Measurements from ENCODE around the gene BTAF1. TPM values are rescaled to one million over a fixed set of nuclear protein-coding genes. Genes with fewer than 3 reads are reported as not detected.
"Not testable (repeated sequence)": the region's sequence is repeated elsewhere in the genome, so short reads cannot be mapped to it uniquely, and the experiment has no call there.

Gene BTAF1
- total and polyA plus RNA-seq, 5 donors, result 6.2 to 19.4 (median 15.4) TPM

DNA sequence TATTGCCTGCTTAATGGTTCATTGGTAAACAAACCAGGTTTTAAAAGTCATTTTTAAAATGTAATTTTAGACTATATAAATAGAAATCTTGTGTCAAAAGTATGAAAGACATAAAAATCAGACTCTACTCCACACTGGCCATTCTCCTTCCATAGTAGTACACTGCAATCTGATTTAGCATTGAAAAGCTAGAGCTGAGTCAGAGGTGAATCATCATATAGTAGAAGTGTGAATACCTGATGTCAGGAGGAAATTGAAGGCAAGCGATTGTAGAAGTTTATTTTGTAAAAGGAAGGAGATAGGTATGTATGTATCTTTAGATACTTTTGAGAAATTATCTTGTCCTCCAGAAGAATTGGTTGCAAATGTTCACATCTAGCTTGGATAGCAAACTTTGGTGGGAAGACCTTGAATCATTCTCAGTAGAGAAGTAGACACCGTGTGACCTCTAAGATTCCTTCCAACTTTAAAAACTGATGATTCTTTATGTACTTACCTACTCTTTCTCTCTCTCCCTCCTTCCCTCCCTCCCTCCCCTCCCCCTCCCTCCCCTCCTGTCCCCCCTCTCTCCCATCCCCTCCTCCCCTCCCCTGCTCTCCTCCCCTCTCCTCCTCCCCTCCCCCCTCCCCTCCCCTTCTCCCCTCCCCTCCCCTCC is 88.1 kb downstream of the BTAF1 start:
- 97% methylated on average over 2 of the region's 2 CpGs for WGBS
- no peak for ATAC-seq
- Histone ChIP-seq H3K27ac (ENCODE audit: low read length) (no peak overlapping the region), H3K27me3 (ENCODE audit: control insufficient read depth, insufficient read depth) (no peaks in the 10 kb centered on the region), H3K4me3 (ENCODE audit: low read length) (no peak overlapping the region), H3K4me1 (ENCODE audit: control insufficient read depth, insufficient read depth, low read length) (no peaks in the 10 kb centered on the region), H3K9me3 (ENCODE audit: control insufficient read depth, low read length) (no peaks in the 10 kb centered on the region)
- intact Hi-C loops (cut with DNase I), result no loop called here
- no peak for DNase-seq

DNA sequence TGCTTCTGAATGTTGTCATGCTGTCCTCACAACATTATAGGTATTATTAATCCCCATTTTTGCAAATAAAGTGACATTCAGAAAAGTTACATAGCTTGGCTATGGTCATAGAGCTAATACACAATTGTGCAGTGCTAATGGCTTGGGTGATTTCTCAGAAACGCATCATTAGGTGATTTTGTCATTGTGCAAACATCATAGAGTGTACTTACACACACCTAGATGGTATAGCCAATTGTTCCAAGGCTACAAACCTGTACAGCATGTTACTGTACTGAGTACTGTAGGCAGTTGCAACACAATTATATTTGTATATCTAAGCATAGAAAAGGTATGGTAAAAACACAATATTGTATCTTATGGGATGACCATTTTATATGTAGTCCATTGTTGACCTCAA is 91.0 kb downstream of the BTAF1 start:
- H3K27ac ChIP-seq (ENCODE audit: low read length), result no peak overlapping the region
- H3K9me3 ChIP-seq (ENCODE audit: control insufficient read depth, low read length), result no peaks in the 10 kb centered on the region
- intact Hi-C loops (cut with DNase I), result no loop called here
- no peak overlapping the region for H3K4me3 ChIP-seq (ENCODE audit: low read length)
- ATAC-seq (no peak), DNase-seq (no peak)
- no peaks in the 10 kb centered on the region for H3K27me3 ChIP-seq (ENCODE audit: control insufficient read depth, insufficient read depth)
- no peaks in the 10 kb centered on the region for H3K4me1 ChIP-seq (ENCODE audit: control insufficient read depth, insufficient read depth, low read length)
- WGBS, result 97% methylated on average over 1 of the region's 1 CpG

DNA sequence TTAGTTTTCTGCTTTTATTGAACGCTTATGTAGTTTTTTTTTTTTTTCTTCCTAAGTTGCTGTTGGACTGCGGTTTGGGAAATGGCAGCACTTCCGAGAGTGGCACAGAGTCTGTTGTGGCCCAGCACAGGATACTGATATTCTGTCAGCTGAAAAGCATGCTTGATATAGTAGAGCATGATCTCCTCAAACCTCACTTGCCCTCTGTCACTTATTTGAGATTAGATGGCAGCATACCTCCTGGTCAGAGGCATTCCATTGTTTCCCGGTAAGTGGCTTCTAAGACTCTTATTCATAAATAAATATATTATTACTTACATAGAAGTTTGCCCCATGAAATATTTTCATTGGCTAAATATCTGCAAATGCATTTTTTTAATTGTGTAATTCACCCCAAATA is 101.1 kb downstream of the BTAF1 start:
- intact Hi-C loops (cut with DNase I), result no loop called here
- H3K27ac ChIP-seq (ENCODE audit: low read length), result no peak overlapping the region
- H3K27me3 ChIP-seq (ENCODE audit: control insufficient read depth, insufficient read depth), result no peaks in the 10 kb centered on the region
- H3K4me1 ChIP-seq (ENCODE audit: control insufficient read depth, insufficient read depth, low read length), result no peaks in the 10 kb centered on the region
- no peak for DNase-seq
- no peak overlapping the region for H3K4me3 ChIP-seq (ENCODE audit: low read length)
- 63% methylated on average over 4 of the region's 4 CpGs for WGBS
- ATAC-seq, result peak in 1 of 2 donors; percentile 29
- H3K9me3 ChIP-seq (ENCODE audit: control insufficient read depth, low read length), result no peaks in the 10 kb centered on the region

DNA sequence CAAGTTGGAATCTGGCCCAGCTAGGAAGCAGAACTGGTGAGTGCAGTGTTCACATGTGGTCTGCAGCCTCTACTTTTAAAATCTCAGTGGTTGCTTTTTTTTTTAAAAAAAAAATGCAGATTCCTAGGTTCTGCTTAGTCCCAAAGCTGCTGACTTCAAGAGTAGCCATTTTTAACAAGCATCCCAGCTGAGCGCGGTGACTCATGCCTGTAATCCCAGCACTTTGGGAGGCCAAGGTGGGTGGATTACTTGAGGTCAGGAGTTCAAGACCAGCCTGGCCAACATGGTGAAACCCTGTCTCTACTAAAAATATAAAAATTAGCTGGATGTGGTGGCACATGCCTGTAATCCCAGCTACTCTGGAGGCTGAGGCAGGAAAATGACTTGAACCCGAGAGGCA is 101.8 kb downstream of the BTAF1 start:
- H3K9me3 ChIP-seq (ENCODE audit: control insufficient read depth, low read length); ATAC-seq; H3K27ac ChIP-seq (ENCODE audit: low read length); H3K4me1 ChIP-seq (ENCODE audit: control insufficient read depth, insufficient read depth, low read length); intact Hi-C loops (cut with DNase I); H3K4me3 ChIP-seq (ENCODE audit: low read length); DNase-seq; H3K27me3 ChIP-seq (ENCODE audit: control insufficient read depth, insufficient read depth): not testable (repeated sequence)
- WGBS, result 96% methylated on average over 3 of the region's 3 CpGs

DNA sequence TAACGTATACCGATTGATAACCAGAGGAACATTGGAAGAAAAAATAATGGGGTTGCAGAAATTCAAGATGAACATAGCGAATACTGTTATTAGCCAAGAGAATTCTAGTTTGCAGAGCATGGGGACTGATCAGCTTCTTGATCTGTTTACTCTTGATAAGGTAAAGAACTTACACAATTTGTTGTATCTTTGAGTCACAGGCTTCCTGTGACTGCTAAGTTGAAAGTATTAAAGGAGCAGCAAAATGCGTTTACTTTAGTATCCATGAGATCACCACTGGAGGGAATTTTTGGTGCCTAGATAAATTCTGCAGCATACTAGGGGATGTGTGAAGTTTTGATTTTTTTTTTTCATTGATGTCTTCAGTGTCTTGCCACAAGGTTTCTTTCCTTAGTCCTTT is 103.6 kb downstream of the BTAF1 start:
- intact Hi-C loops (cut with DNase I), result no loop called here
- no peak for ATAC-seq
- Histone ChIP-seq H3K4me3 (ENCODE audit: low read length) (no peak overlapping the region), H3K9me3 (ENCODE audit: control insufficient read depth, low read length) (no peaks in the 10 kb centered on the region), H3K27ac (ENCODE audit: low read length) (no peak overlapping the region), H3K4me1 (ENCODE audit: control insufficient read depth, insufficient read depth, low read length) (no peaks in the 10 kb centered on the region), H3K27me3 (ENCODE audit: control insufficient read depth, insufficient read depth) (no peaks in the 10 kb centered on the region)
- DNase-seq, result no peak
- 83% methylated on average over 4 of the region's 4 CpGs for WGBS

DNA sequence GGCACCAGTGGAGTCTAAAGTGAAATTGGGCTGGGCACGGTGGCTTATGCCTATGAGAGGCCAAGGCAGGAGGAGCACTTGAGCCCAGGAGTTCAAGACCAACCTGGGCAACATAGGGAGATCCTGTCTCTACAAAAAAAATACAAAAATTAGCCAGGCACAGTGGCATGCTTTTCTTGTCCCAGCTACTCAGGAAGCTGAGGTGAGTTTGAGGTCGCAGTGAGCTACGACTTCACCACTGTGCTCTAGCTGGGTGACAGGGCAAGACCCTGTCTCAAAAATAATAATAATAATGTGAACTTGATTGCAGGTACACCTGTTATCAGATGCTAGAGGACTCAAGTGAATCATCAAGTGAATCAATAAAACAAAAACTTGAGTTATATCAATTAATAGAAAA is 108.0 kb downstream of the BTAF1 start:
- Histone ChIP-seq H3K9me3 (ENCODE audit: control insufficient read depth, low read length) (no peaks in the 10 kb centered on the region), H3K4me1 (ENCODE audit: control insufficient read depth, insufficient read depth, low read length) (no peaks in the 10 kb centered on the region), H3K4me3 (ENCODE audit: low read length) (no peak overlapping the region), H3K27me3 (ENCODE audit: control insufficient read depth, insufficient read depth) (no peaks in the 10 kb centered on the region), H3K27ac (ENCODE audit: low read length) (no peak overlapping the region)
- intact Hi-C loops (cut with DNase I), result no loop called here
- ATAC-seq (no peak), DNase-seq (no peak)
- WGBS, result 87% methylated on average over 3 of the region's 3 CpGs

DNA sequence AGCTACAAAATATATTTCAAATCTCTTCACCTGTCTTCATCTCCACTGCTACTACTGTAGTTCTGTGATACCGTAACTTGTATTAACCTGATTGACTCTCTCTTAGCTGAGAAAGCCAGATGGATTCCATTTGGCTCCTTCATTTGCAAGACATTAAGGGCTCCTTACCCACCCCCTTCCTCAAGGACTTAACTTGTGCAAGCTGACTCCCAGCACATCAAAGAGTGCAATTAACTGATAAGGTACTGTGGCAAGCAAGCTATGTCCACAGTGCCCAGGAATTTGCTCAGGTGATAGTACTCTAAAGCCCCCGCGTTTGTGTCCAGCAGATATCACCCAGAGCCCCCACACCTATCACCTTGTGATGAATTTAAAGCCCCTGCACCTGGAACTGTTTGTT is 109.5 kb downstream of the BTAF1 start:
- H3K9me3 ChIP-seq (ENCODE audit: control insufficient read depth, low read length); H3K27me3 ChIP-seq (ENCODE audit: control insufficient read depth, insufficient read depth); H3K4me1 ChIP-seq (ENCODE audit: control insufficient read depth, insufficient read depth, low read length); H3K4me3 ChIP-seq (ENCODE audit: low read length); ATAC-seq; DNase-seq; H3K27ac ChIP-seq (ENCODE audit: low read length); intact Hi-C loops (cut with DNase I): not testable (repeated sequence)
- 69% methylated on average over 3 of the region's 3 CpGs for WGBS

DNA sequence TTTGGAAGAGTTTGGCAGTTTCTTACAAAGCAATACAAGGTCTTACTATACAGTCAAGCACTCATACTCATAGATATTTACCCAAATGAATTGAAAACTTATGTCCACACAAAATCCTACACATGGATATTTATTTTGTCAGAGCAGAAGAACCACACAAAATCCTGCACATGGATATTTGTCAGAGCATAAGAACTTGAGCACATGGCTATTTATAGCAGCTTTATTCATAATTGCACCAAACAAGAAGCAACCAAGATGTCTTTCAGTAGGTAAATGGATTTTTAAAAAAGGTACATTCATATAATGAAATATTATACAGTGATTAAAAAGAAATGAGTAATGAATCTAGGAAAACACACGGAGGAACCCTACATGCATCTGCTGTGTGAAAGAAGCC is 115.4 kb downstream of the BTAF1 start:
- ATAC-seq, result no peak
- intact Hi-C loops (cut with DNase I), result no loop called here
- WGBS, result 95% methylated on average over 1 of the region's 1 CpG
- no peaks in the 10 kb centered on the region for H3K4me1 ChIP-seq (ENCODE audit: control insufficient read depth, insufficient read depth, low read length)
- DNase-seq, result no peak
- H3K27ac ChIP-seq (ENCODE audit: low read length), result no peak overlapping the region
- H3K9me3 ChIP-seq (ENCODE audit: control insufficient read depth, low read length), result no peaks in the 10 kb centered on the region
- H3K27me3 ChIP-seq (ENCODE audit: control insufficient read depth, insufficient read depth), result no peaks in the 10 kb centered on the region
- no peak overlapping the region for H3K4me3 ChIP-seq (ENCODE audit: low read length)

DNA sequence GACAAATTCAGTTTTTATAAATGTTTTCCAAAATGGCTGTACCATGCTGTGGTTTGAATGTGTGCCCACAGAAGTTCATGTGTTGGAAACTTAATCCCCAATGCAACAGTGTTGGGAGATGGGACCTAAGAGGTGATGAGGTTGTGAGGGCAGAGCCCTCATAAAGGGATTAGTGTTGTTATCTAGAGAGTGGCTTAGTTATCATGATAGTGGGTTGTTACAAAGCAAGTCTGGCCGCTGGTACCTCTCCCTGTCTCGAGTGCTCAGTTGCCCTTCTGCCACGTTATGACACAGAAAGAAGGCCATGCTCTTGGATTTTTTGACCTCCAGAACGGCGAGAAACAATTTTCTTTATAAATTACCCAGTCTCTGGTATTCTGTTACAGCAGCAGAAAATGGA is 119.0 kb downstream of the BTAF1 start:
- intact Hi-C loops (cut with DNase I), result no loop called here
- H3K4me1 ChIP-seq (ENCODE audit: control insufficient read depth, insufficient read depth, low read length), result no peaks in the 10 kb centered on the region
- no peak for DNase-seq
- H3K27me3 ChIP-seq (ENCODE audit: control insufficient read depth, insufficient read depth), result no peaks in the 10 kb centered on the region
- no peak overlapping the region for H3K4me3 ChIP-seq (ENCODE audit: low read length)
- no peak for ATAC-seq
- WGBS, result 66% methylated on average over 5 of the region's 5 CpGs
- no peaks in the 10 kb centered on the region for H3K9me3 ChIP-seq (ENCODE audit: control insufficient read depth, low read length)
- no peak overlapping the region for H3K27ac ChIP-seq (ENCODE audit: low read length)

DNA sequence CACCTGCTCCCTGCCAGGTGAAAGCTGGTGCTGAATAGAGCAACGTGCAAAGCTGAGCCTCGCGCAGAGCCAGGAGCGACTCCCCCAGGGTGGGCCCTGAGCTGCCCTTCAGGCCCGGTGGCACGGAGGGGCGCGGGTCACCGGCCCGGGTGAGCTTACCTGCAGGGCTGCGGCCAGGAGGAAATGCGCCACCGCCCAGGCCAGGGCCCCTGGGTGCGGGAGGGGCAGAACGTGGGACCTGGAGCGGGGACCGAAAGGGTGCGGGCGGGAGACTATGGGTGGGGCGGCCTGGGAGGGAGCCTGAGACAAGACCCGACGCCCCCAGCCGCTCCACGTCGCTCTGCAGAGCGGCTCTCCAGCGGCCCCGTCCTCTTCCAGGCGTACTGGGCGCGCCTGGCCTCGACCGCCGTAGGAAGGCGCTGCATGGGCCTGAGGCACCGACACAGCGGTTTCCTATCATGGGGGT is 122.1 kb downstream of the BTAF1 start:
- H3K9me3 ChIP-seq (ENCODE audit: control insufficient read depth, low read length), result no peaks in the 10 kb centered on the region
- H3K27ac ChIP-seq (ENCODE audit: low read length), result no peak overlapping the region
- WGBS, result 40% methylated on average over 37 of the region's 37 CpGs
- DNase-seq (peak in 2 of 3 donors; percentile 11 to 43), ATAC-seq (peak; percentile 29 to 41)
- H3K27me3 ChIP-seq (ENCODE audit: control insufficient read depth, insufficient read depth), result no peaks in the 10 kb centered on the region
- intact Hi-C loops (cut with DNase I), result no loop called here
- H3K4me1 ChIP-seq (ENCODE audit: control insufficient read depth, insufficient read depth, low read length), result no peaks in the 10 kb centered on the region
- H3K4me3 ChIP-seq (ENCODE audit: low read length), result no peak overlapping the region

DNA sequence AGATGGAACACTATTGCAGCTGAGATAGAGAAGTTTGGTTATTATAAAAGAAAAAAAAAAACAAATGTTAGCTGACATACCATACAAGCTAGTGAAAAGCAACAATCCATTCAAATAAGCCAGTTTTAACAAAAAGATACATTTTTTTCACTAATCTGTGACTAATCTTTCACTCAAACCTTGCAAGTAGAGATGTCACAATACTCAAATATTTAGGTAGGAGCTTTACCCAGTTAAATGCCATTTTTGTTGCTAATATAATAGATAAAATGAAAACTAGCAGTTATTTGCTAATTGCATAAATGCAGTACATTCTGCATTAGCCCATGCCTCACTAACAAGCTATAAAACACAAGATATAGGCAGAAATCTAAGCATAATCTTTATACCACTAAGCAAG is 123.6 kb downstream of the BTAF1 start:
- no peak for DNase-seq
- no peak for ATAC-seq
- intact Hi-C loops (cut with DNase I), result no loop called here

DNA sequence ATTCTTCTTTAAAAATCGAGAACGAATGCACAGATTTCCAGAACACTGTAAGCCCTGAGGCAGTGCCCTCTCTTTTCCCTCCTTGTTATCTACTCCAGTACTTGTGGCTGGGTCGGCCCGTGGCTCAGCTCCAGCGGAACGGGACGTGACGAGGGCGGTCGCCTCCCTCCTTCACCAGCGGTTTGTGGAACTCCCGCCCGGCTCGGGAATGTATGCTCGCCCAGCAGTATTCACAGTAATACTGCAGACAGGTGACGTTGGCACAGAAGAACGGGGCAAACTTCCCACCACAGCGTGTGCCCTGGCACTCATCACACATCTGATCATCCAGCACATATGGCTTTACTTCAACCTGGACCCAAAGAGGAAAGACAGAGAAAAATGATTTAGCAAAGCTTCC is 128.5 kb downstream of the BTAF1 start:
- Histone ChIP-seq H3K4me1 (ENCODE audit: control insufficient read depth, insufficient read depth, low read length) (no peaks in the 10 kb centered on the region), H3K27me3 (ENCODE audit: control insufficient read depth, insufficient read depth) (no peaks in the 10 kb centered on the region), H3K9me3 (ENCODE audit: control insufficient read depth, low read length) (no peaks in the 10 kb centered on the region), H3K27ac (ENCODE audit: low read length) (no peak overlapping the region), H3K4me3 (ENCODE audit: low read length) (no peak overlapping the region)
- DNase-seq, result peak; percentile 44 to 88 (median 84)
- intact Hi-C loops (cut with DNase I), result no loop called here
- 61% methylated on average over 18 of the region's 18 CpGs for WGBS
- ATAC-seq, result peak; percentile 75 to 90

More for the DNA sequence above, 123.6 kb downstream of the BTAF1 start:
- Histone ChIP-seq H3K27me3 (ENCODE audit: control insufficient read depth, insufficient read depth) (no peaks in the 10 kb centered on the region), H3K4me1 (ENCODE audit: control insufficient read depth, insufficient read depth, low read length) (no peaks in the 10 kb centered on the region), H3K9me3 (ENCODE audit: control insufficient read depth, low read length) (no peaks in the 10 kb centered on the region), H3K27ac (ENCODE audit: low read length) (no peak overlapping the region), H3K4me3 (ENCODE audit: low read length) (no peak overlapping the region)
